IgD-negative memory B cell (primary cell): Measurements from ENCODE around the gene ATP11A. TPM values are rescaled to one million over a fixed set of nuclear protein-coding genes. Genes with fewer than 3 reads are reported as not detected.
"Not testable (repeated sequence)": the region's sequence is repeated elsewhere in the genome, so short reads cannot be mapped to it uniquely, and the experiment has no call there.

Experiments used
- H3K27ac Mint-ChIP-seq, 3 donors: one replicate each; pipeline ENCODE4 v1.8.0; 2020 to 2022; ENCODE audit warnings: mild to moderate bottlenecking in 3 of 3, mixed read lengths in 3 of 3, moderate library complexity in 1 of 3
- H3K27me3 Mint-ChIP-seq: one replicate; pipeline ENCODE4 v1.8.0; 2021; ENCODE audit warnings: mixed read lengths
- H3K36me3 Mint-ChIP-seq: one replicate; pipeline ENCODE4 v1.8.0; 2020; ENCODE audit warnings: mild to moderate bottlenecking, mixed read lengths
- H3K4me1 Mint-ChIP-seq, 3 donors: one replicate each; pipeline ENCODE4 v1.8.0; 2020 to 2022; ENCODE audit warnings: mixed read lengths in 3 of 3, mild to moderate bottlenecking in 1 of 3
- H3K4me3 Mint-ChIP-seq, 4 donors: one replicate each; pipeline ENCODE4 v1.8.0; 2020 to 2022; ENCODE audit warnings: mild to moderate bottlenecking in 4 of 4, mixed read lengths in 4 of 4, moderate library complexity in 3 of 4
- H3K9me3 Mint-ChIP-seq, 3 donors: one replicate each; pipeline ENCODE4 v1.8.0; 2020 to 2021; ENCODE audit warnings: mixed read lengths in 3 of 3, mild to moderate bottlenecking in 1 of 3
- polyA plus RNA-seq: library from polyadenylated mRNA; unstranded; fragments of 300-500 nt; fragmentation: Illumina TruSeq; gene quantifications from one replicate; pipeline ENCODE4 v1.2.3, GENCODE V29; 2021

The ATP11A gene
- polyA plus RNA-seq, 1 donor from 2014 or later, result 2.9 TPM

DNA sequence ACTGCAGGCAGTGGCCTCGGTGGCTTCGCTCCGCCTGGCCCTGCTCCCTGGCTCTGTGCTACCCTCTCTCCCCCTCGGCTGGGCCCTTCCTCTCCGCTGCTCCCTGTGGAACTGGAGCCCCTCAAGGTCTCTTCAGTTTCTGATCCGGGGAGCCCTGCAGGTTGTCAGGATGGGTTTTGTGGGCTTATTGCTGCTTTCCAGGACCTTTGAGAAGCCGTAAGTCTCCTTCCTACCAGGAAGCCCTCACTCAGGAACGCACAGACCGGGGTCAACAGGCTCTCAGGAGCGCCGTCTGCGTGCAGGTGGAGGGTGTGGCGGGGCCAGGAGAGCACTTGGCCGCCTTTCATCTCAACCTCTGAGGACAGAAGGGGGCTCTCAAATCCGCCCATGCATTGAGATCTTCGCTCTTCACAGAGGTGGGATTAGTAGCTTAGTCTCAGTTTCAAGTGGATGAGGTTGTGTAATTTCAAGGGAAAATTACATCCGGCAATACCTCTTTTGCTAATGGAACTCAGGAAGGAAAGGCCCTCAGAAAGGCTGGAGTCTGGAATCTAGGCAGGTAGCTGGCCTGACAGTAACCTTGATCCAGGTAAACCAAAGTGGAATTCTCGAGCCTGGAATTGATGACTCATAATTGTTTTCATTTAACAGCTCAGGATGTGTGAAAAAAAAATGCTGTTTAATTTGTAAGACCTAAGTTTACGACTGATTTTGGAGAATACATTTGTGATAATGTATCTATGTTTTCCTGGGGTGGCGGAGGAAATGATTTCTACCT lies 102.0 kb downstream of the ATP11A start:
- Mint-ChIP-seq H3K4me1 (no peaks in the 10 kb centered on the region), H3K36me3 (peaks cover 9% of the 10 kb centered on the region), H3K27me3 (no peaks in the 10 kb centered on the region), H3K27ac (no peak overlapping the region), H3K4me3 (no peak overlapping the region), H3K9me3 (peaks cover 0 to 4% (median 2%) of the 10 kb centered on the region in 3 donors)

DNA sequence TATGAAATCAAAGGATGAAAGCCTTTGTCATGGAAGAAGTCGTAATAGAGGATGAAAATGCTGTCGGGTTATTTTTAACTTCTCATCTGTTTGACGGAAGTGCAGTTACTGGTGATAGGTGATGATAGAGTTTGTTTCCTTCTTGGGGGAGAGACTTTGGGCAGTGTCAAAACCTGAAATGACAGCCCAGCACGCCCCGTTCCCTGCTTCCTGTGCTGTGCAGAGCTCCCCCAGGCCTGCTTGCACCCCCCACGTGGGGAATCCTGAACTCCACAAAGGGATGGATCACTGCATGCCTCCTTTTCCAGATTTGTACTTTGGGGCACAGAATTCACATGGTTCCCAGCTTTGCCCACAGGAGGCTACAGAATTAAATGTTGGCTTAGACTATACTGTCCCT lies 102.7 kb downstream of the ATP11A start:
- H3K4me3 Mint-ChIP-seq, result no peak overlapping the region
- H3K27me3 Mint-ChIP-seq, result no peaks in the 10 kb centered on the region
- no peak overlapping the region for H3K27ac Mint-ChIP-seq
- no peaks in the 10 kb centered on the region for H3K4me1 Mint-ChIP-seq
- H3K36me3 Mint-ChIP-seq, result peaks cover 10% of the 10 kb centered on the region
- peaks cover 0 to 4% (median 2%) of the 10 kb centered on the region in 3 donors for H3K9me3 Mint-ChIP-seq

DNA sequence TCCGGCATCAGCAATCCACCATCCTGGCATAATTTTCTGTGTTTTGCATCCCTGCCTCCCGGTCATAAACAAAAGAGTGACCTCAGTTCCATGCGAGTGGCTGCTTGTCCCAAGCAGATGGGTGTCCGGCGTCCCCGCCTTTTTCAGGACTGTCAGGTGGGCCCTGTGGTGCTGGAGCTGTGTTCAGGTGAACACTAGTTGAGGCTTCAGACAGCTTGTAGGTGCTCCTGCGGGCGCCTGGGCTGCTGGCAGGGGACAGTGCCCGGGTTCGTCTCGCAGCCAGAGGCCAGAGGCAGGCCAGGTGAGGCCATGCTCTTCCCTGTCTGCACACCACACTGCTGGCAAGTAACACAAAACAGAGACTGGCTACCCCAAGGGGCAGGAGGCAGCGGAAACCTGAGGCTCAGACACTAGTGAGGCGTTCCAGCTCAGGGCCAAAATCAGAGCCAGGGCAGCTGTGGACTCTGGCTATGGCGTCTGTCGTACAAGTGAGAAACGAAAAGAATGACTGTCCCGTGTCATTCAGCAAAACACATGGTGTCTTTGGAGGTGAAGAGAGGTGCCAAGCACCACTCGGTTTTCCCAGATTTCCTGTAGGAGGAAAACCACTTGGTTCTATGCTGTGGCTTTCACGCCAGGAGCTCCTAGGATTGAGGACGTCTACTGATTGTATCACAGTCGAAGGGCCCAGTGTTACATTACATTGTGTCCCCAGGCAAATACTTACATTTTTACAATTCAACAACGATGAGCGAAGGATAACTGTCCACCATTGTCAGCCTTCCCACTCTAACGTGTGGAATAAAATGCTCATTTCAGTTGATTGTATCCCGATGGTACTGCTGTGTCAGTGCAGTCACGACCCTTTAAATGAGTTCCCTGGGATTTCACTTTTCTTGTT lies 104.0 kb downstream of the ATP11A start:
- Mint-ChIP-seq H3K27me3 (no peaks in the 10 kb centered on the region), H3K4me3 (no peak overlapping the region), H3K4me1 (peaks cover 0 to 3% (median 0%) of the 10 kb centered on the region in 3 donors), H3K36me3 (peaks cover 7% of the 10 kb centered on the region), H3K27ac (no peak overlapping the region), H3K9me3 (peaks cover 3 to 13% (median 3%) of the 10 kb centered on the region in 3 donors)

DNA sequence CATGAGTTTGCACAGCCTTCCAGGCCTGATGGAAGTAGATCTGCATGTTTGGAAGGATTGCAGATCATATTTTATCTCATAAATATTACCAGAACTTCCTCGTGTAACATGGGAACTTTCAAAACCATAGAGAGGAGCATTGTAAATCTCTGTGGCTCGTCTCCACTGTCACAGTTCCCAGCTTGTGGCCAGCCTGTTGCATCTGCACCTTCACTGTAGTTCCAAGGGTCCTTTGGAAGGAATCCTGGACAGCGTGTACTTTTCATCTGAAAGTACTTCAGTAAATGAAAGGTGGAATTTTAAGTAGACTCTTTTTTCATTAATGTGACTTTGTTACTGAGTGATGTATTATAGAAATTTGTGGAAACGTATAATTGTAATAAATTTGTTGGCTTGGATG lies 105.4 kb downstream of the ATP11A start:
- H3K9me3 Mint-ChIP-seq, result peaks cover 7 to 23% (median 10%) of the 10 kb centered on the region in 3 donors
- no peaks in the 10 kb centered on the region for H3K27me3 Mint-ChIP-seq
- peaks cover 0 to 6% (median 0%) of the 10 kb centered on the region in 3 donors for H3K4me1 Mint-ChIP-seq
- no peak overlapping the region for H3K4me3 Mint-ChIP-seq
- no peak overlapping the region for H3K27ac Mint-ChIP-seq
- H3K36me3 Mint-ChIP-seq, result peaks cover 10% of the 10 kb centered on the region

DNA sequence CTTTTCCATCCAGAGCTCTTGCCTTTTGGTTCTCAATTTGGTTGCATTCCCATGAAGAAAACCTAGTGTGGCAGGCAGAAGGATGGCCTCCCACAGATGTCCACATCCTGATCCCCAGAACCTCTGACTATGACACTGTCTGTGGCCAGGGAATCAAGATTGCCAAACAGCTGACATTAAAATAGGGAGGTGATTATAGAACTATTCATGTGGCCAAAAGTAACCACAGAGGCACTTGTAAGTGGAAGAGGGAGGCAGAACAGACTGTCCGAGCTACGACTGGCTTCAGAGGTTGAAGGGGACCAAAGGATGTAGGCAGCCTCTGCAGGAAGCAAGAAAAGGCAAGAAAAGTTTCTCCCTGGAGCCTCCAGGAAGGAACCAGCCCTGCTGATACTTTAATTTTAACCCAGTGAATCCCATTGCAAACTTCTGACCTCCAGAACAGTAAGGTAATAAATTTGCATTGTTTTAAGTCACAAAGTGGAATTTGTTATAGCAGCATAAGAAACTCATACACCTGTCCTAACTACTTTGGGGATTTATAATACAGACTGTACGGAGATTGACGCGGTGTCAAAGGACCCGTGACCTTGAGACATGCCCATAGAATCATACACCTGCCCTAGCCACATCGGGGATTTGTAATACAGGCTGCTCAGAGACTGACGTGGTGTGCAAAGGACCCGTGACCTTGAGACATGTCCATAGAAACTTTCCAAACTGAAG lies 106.5 kb downstream of the ATP11A start:
- H3K4me3 Mint-ChIP-seq, result peak overlapping the region in 1 of 4 donors; percentile 34

DNA sequence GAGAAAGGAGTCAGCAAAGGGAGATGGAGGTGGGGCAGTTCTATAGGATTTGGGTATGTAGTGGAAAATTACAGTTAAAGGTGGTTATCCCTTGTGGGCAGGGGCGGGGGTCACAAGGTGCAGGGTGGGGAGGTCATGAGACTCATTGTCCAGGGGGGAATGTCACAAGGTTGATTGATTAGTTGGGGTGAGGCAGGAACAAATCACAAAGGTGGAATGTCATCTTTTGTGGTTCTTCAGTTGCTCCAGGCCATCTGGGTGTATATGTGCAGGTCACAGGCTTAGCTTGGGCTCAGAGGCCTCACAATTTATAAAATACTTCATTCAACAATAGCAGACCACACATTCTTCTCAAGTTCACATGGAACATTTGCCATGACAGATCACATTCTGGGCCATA lies 109.6 kb downstream of the ATP11A start:
- peaks cover 7 to 25% (median 12%) of the 10 kb centered on the region in 3 donors for H3K9me3 Mint-ChIP-seq
- H3K36me3 Mint-ChIP-seq, result peaks cover 12% of the 10 kb centered on the region
- H3K4me1 Mint-ChIP-seq, result peaks cover 17 to 22% (median 21%) of the 10 kb centered on the region in 3 donors
- no peaks in the 10 kb centered on the region for H3K27me3 Mint-ChIP-seq
- H3K27ac Mint-ChIP-seq, result peak overlapping the region in 1 of 3 donors; percentile 46
- H3K4me3 Mint-ChIP-seq, result peak overlapping the region in 1 of 4 donors; percentile 77

More for the DNA sequence above, 106.5 kb downstream of the ATP11A start:
- peaks cover 10% of the 10 kb centered on the region for H3K36me3 Mint-ChIP-seq
- H3K27ac Mint-ChIP-seq, result no peak overlapping the region
- H3K27me3 Mint-ChIP-seq, result no peaks in the 10 kb centered on the region
- peaks cover 7 to 25% (median 10%) of the 10 kb centered on the region in 3 donors for H3K9me3 Mint-ChIP-seq
- peaks cover 0 to 10% (median 3%) of the 10 kb centered on the region in 3 donors for H3K4me1 Mint-ChIP-seq

DNA sequence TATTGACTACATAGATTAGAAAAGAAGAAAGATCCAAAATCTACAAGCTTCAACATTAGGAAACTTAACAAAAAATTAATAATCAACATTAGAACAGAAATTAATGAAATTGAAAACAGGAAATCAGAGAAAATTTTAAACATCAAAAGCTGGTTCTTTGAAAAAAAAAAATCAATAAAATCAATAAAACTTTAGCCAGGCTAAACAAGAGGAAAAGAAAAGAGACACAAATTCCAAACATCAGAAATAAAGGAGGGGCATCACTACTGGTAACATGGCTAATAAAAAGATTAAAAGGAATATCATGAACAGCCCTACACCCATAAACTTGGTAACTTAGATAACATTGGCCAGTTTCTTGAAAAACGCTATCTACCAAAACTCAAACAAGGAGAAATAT lies 110.2 kb downstream of the ATP11A start:
- H3K9me3 Mint-ChIP-seq, result peaks cover 7 to 25% (median 12%) of the 10 kb centered on the region in 3 donors
- H3K27ac Mint-ChIP-seq, result no peak overlapping the region
- H3K27me3 Mint-ChIP-seq, result no peaks in the 10 kb centered on the region

DNA sequence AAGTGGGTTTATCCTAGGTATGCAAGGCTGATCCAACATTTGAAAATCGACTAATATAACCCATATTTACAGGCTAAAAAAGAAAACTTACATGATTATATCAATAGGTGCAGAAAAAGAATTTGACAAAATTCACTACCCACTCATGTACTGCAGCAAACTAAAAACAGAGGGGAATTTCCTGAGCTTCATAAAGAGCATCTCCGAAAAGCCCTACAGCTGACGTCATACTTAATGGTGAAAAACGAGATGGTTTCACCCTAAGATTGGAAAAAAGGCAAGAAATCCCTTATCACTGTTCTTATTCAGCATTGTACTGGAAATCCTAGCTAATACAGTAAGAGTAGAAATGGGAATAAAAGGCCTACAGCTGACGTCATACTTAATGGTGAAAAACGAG lies 111.0 kb downstream of the ATP11A start:
- H3K9me3 Mint-ChIP-seq, result peaks cover 7 to 25% (median 12%) of the 10 kb centered on the region in 3 donors
- not testable (repeated sequence) for H3K27me3 Mint-ChIP-seq, H3K27ac Mint-ChIP-seq, H3K4me3 Mint-ChIP-seq
- H3K36me3 Mint-ChIP-seq, result peaks cover 10% of the 10 kb centered on the region
- H3K4me1 Mint-ChIP-seq, result peaks cover 20 to 23% (median 22%) of the 10 kb centered on the region in 3 donors

More for the DNA sequence above, 110.2 kb downstream of the ATP11A start:
- peaks cover 20 to 23% (median 22%) of the 10 kb centered on the region in 3 donors for H3K4me1 Mint-ChIP-seq
- peaks cover 13% of the 10 kb centered on the region for H3K36me3 Mint-ChIP-seq
- peak overlapping the region in 1 of 4 donors; percentile 12 for H3K4me3 Mint-ChIP-seq

DNA sequence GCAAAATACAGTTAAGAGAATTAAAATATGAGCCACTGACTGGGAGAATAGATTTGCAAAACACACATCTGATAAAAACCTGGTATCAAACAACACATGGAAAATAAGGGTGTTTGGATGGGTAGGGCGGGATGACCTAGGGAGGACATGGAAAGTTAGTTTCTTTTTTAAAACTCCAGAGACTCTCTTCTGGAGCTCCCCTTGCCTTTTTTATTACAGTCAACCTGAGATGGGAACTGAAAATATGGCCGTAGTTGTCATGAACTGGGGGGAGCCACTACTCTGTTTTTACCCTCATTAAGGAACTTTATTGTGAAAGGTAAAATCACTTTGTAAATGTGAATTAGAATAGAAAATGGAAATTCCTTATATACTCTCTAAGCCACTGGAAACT lies 113.0 kb downstream of the ATP11A start:
- no peak overlapping the region for H3K4me3 Mint-ChIP-seq
- peaks cover 15% of the 10 kb centered on the region for H3K36me3 Mint-ChIP-seq
- H3K9me3 Mint-ChIP-seq, result peaks cover 5 to 21% (median 12%) of the 10 kb centered on the region in 3 donors
- H3K4me1 Mint-ChIP-seq, result peaks cover 20 to 23% (median 22%) of the 10 kb centered on the region in 3 donors
- H3K27me3 Mint-ChIP-seq, result no peaks in the 10 kb centered on the region
- peak overlapping the region in 1 of 3 donors; percentile 17 for H3K27ac Mint-ChIP-seq

DNA sequence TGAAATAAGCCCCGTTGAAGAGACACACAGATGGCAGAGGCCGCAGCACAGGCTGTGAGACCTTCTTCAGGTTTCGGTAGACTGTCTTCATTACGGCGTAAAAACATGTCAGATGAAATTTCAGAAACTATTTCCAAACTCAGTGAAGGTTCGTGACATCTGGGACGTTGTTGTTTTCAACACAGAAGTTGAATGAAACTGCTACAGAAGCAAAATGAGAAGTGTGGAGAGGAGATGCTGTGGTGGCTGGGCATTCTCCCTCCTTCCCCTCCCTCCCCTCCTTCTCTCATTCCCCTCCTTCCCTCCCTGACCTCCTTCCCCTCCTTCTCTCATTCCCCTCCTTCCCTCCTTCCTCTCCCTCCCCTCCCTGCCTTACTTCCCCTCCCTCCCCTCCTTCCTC lies 113.6 kb downstream of the ATP11A start:
- Mint-ChIP-seq H3K36me3 (peaks cover 15% of the 10 kb centered on the region), H3K27me3 (no peaks in the 10 kb centered on the region), H3K4me3 (peak overlapping the region in 1 of 4 donors; percentile 9), H3K9me3 (peaks cover 5 to 16% (median 12%) of the 10 kb centered on the region in 3 donors), H3K27ac (no peak overlapping the region), H3K4me1 (peaks cover 20 to 23% (median 22%) of the 10 kb centered on the region in 3 donors)

DNA sequence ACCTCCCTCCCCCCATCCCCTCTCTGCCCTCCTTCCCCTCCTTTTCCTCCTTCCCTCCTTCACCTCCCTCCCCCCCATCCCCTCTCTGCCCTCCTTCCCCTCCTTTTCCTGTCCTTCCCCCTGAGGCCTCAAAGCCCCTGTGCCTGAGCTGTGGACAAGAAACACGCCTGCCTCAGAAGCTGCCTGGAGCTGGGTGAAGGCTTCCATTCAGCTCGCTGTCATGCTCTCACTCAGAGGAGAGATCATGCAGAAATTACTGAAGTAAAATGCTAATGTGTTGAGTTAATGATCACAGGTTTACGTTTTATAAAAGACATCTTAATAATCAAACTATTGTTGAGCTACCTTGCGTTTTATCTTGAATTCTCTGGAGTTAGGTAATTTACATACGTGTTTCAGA lies 114.5 kb downstream of the ATP11A start:
- Mint-ChIP-seq H3K36me3 (peaks cover 12% of the 10 kb centered on the region), H3K4me1 (peaks cover 17 to 23% (median 20%) of the 10 kb centered on the region in 3 donors), H3K9me3 (peaks cover 0 to 8% (median 4%) of the 10 kb centered on the region in 3 donors), H3K27me3 (no peaks in the 10 kb centered on the region), H3K4me3 (peak overlapping the region in 1 of 4 donors; percentile 12), H3K27ac (peak overlapping the region in 1 of 3 donors; percentile 46)

DNA sequence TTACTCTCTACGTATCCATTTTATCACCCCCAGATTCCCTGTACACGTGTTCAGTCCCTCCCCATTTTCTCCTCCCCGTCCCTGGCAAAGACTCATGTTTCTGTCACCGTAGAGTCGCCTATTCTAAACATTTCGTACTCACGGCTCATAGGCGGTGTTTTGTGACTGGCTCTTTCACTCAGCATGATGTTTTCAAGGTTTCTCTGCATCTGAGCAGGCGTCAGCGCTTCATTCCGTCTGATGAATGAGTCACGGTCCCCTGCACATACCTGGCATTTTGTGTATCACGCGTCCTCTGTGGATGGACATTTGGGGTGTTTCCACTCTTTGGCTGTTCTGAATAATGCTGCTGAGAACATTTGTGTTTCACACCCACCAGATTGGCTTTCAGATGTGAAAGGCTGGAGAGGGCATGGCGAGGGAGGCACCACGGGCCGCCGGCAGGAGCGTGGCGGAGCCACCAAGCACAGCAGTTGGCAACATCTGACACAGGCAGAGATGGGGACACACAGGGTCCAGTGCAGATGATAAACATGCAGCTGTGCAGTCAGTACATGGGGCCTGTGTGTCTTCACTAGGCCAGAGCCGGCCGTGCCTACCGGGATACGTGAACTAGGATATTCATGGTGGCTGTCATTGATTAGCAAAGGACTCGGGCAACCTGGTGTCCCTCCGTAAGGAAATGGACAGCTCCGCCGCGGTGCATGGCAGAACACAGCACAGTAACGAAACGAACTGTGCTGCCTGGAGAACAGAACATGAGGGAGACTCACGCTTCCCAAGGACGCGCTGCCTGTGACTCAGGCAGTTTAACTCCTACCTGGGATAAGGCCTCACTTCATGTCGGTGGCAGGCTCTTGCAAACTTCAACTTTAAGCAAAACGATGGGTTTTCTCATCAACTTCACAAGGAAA lies 117.2 kb downstream of the ATP11A start:
- peaks cover 8 to 16% (median 15%) of the 10 kb centered on the region in 3 donors for H3K4me1 Mint-ChIP-seq
- H3K4me3 Mint-ChIP-seq, result no peak overlapping the region
- H3K36me3 Mint-ChIP-seq, result peaks cover 9% of the 10 kb centered on the region
- peak overlapping the region in 1 of 3 donors; percentile 88 for H3K27ac Mint-ChIP-seq
- no peaks in the 10 kb centered on the region for H3K27me3 Mint-ChIP-seq
- H3K9me3 Mint-ChIP-seq, result peaks cover 0 to 1% (median 0%) of the 10 kb centered on the region in 3 donors

DNA sequence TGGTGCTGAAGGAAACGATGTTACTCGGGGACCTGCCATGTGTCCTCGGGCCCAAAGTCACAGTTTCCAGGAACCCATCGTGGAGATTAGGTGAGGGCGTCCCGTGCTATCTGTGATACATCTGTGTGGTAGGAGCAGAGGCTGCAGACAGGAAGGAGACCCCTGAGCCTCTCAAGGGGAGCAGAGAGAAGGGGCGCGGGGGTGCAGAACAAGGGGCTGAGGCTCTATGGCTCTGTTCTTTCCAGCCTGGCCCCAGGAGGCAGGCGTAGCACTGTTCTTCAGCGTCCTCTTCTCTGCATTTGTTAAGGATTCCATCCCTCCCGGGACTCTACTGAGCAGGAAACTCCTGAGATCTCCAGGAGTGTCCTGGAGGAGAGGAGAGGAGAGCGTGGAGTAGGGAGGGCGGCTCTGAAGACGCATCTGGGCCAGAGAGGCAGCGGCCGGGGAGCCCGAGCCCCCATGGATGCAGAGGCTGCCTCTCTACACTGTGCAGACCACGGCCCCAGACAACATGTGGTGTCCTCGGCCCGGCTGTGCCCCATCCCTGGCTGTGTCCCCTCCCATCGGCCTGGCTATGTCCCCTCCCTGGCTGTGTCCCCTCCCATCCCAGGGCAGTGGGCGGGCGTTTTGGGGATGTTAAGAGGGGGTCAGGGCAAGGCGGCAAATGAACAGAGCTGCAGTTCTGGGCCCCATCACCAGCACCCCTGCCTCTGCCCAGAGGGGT lies 118.0 kb downstream of the ATP11A start:
- Mint-ChIP-seq H3K4me3 (no peak overlapping the region), H3K36me3 (peaks cover 9% of the 10 kb centered on the region)

More for the DNA sequence above, 118.0 kb downstream of the ATP11A start:
- no peaks in the 10 kb centered on the region for H3K27me3 Mint-ChIP-seq
- H3K4me1 Mint-ChIP-seq, result peaks cover under 1 to 8% (median 8%) of the 10 kb centered on the region in 3 donors
- H3K9me3 Mint-ChIP-seq, result no peaks in the 10 kb centered on the region
- no peak overlapping the region for H3K27ac Mint-ChIP-seq
